Measurements from ENCODE around the gene FBXO42. TPM values are rescaled to one million over a fixed set of nuclear protein-coding genes. Genes with fewer than 3 reads are reported as not detected.
A peak's percentile ranks its signal among the peaks of the same experiment; 100 is the strongest.
"Not testable (repeated sequence)": the region's sequence is repeated elsewhere in the genome, so short reads cannot be mapped to it uniquely, and the experiment has no call there.

Gene FBXO42
- total RNA-seq, 1 donor from 2014 or later, result 24.8 TPM

DNA sequence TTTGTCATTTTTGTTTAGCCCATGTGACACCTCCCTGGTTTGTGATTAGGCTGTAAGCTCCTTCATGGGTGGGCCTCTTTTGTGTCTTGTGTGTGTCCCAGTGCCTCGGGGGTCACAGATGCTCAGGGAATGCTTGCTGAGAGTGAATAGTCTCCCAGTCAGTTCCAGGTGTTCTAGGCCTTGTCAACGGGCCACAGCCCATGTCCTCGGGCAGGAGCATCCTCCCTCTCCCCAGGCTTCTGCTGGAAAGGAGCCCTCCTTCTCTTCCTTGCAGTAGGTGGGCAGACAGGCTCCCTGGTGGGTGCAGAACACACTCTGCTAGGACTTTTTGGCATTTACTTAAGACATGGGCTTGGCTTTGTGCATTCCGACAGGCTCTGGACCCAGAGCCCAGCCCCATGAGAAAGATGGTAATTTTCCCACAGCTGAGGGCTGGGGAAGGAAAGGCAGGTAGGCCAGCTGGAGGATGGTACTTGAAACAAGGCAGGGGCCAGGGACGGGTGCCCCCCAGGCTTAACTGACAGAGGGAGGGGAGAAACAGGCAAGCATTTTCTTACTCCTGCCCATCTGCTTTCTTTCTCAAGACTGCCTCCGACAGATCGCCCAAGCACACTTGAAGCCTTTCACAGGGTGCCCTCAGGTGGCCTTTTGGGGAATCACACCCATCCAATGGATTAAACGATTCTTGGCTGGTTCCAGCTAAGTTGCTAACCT lies 108.2 kb downstream of the FBXO42 start:
- DNase-seq, result peak; percentile 64

DNA sequence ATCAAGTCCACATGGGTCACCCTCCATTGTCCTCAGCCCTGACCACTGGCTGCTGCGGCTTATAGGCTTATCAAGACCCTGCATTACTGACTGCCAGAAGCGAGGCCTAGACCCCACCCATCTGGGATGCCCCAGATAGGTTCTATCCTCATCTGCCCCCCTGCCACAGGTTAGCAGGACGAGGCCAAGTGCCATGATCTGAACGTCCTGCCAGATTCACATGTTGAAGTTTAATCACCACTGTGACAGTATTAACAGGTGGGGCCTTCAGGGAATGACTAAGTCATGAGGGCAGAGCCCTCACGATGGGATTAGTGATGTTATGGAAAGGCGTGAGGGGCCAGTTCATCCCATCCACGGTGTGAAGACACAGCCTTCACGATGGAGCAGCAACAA lies 109.1 kb downstream of the FBXO42 start:
- no peak for DNase-seq

DNA sequence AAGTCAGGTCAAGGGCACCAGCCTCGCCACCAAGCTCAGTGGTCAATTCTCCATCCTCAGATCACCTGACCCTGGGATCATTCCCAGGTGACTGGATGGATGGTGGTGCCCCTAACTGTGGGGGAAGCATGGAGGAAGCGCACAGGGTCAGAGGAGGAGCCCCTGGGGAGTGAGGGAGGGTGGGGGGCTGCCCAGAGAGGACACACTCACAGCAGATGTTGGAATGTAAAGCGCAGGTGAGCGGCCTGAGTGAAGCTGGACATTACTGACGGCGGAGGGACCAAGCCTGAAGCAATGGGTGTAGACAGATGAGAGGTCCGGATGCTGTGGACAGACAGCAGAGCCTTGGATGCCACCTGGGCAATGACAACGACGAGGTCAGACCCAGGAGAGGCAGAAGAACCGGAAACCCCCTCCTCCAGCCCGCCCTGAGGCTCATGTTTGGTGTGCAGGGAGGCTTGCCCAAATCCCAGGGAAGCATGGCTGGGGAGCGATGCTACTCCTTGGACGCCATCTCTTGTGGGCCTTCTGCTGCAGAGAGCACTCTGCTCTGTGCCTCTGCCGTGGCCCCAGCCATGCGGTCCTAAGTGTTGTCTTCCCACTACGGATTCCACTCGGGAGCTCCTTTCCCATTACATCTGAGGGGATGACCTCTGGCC lies 109.6 kb downstream of the FBXO42 start:
- no peak for DNase-seq

DNA sequence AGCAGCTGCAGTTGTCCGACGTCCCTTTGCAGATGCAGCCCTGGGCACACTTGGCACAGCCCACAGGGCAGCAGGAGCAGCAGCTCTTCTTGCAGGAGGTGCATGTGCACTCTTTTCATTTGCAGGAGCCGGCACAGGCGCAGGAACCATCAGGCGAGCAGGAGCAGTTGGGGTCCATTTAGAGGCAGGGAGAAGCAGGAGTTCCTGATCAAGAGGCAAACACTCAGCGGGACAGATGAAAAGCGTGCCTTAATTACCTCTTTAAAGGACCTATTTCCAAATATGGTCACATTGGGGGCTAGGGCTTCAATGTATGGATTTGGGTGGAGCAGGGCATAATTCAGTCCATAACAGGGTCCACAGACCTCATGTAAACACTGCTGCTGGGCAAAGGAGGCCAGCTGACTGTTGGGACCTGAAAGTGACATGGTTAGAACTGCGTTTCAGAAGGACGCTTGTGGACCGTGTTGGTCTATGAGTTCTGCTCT lies 111.0 kb downstream of the FBXO42 start:
- DNase-seq, result no peak

DNA sequence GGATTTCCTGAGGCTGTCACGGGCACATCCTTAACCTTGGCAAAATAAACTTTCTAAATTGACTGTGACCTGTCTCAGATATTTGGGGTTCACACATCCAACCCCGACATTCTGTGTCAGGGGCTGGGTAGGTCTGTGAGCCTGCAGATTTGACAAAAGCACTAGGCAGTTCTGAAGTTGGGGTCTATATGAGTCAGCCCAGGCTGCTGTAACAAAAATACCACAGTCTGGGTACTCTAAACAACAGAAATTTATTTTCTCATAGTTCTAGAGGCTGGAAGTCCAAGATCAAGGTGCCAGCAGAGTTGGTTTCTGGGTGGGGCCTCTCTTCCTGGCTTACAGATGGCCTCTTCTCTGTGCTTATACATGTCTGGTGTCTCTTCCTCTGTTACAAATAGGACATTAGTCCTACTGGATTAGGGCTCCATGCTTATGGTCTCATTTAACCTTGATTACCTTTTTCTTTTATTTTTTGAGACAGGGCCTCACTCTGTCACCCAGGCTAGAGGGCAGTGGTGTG lies 112.2 kb downstream of the FBXO42 start:
- no peak for DNase-seq

DNA sequence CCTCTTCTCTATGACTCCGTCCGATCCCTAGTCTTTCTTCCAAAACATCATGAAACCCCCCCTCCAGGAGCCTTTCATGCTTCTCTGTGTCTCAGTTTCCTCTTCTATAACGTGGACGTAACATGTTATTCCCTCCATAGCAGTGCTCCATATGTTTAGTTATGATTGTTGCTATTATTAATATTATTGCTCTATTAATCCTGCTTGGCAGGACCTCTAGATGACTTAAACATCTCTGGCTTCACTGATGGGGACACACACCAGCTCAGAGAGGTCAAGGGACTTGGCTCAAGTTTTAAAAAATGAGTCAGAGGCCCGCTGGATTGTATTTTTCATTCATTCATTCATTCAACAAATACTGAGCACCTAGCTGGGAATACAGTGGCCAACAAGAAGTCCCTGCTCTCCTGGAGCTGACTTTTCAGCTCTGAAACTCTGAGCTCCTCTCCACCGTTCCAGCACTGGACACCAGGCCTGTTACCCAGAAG lies 114.9 kb downstream of the FBXO42 start:
- no peak for DNase-seq

DNA sequence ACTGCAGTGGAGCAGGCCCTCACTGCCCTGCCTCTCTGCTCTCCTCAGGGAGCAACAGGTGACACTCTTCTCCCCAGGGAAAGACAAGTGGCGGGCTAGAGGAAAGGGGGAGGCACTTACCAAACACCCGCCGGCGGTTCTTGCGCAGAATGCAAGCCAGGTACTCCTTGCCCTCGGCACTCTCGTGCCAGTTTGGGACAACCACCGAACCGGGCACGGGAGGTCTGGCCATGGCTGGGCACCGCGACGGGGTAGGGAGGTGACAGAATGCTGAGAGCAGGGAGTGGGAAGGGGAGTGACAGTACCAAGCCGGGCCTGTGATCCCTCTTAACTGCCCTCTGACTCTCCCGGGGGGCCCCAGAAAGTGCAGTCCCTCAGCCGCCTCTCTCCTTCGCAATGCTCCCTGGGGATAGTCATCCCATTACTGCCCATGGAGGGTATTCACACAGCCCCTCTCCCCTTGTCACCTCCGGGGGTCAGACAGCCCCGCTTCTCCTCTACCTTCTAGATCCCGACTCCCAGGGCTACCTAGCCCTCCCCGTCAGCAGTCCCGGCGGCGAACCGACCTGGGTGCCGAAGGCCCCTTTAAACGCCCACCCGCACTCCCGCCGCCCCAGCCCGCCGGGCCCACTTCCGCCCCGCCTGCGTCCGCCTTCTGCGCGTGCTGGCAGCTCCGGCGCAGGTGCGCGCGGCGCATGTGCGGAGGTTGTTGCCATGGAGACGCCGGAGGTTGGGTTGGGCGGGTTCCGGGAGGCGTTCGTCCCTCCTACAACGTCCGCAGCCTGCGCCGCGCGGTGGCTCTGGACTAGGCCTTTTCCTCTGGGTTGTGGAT lies 115.6 kb downstream of the FBXO42 start, which contains the start of gene CPLANE2:
CPLANE2 (minus strand) TSS at position 673 of the 832 bp plus-strand sequence; CDS start at position 232, 441 bp downstream.
- DNase-seq, result peak; percentile 81

DNA sequence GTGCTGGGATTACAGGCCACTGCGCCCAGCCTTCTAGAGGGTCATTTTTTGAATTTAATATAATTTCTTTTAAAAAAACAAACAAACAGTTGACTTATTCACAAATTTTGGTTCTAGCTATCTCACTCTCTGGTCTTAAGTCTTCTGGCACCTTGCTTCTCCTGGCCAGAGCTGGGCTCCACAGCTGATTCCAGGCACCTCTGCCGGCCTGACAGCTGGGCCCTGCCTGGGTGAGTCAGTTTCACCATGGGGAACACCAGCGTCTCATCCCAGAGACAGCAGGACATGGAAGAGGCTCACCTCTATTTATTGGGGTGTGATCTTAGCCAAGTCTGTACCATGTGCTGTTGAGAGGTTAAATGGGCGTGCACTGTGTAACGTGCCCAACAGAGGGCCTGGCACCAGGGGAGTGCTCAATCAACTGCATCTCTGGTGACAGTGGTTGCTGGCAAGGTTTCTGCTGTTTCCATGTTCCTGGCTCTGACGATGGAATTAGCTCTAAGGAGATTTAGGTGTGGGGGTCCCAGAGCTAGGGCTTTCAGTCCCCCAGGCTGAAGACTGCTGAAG lies 116.3 kb downstream of the FBXO42 start:
- DNase-seq, result no peak

DNA sequence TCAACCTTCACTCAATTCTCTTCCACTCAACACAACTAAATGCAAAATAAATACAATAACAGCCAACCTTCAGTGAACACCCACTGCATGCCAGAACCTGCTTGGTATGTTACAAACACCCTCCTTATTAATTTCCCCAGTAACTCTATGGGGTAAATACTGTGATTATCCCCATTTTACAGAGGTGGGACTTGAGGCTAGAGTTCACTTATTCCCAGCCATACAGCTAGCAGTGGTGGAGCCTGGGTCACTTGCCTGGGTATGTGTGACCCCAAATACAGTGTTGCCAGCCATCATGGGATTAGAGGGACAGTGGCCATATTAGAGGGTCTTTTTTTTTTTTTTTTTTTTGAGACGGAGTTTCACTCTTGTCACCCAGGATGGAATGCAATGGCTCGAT lies 116.9 kb downstream of the FBXO42 start:
- DNase-seq, result no peak

DNA sequence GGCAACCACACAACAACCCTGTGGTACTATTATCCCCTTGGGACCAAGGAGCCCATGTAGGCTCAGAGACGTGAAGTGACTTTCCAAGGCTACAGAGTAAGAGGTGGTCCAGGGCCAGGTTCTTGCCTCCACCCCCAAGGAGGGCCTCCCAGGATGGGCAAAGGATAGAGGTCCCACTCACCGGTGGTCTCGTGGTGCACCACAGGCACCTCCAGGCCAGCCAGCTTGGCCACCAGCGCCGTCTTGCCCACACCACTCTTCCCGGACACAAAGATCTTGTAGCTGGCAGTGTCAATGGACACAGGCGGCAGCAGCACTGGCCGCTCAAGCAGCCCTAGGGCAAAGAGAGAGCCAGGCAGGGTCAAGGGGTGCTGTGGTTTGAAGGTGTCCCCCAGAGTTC lies 118.8 kb downstream of the FBXO42 start:
- DNase-seq, result no peak

DNA sequence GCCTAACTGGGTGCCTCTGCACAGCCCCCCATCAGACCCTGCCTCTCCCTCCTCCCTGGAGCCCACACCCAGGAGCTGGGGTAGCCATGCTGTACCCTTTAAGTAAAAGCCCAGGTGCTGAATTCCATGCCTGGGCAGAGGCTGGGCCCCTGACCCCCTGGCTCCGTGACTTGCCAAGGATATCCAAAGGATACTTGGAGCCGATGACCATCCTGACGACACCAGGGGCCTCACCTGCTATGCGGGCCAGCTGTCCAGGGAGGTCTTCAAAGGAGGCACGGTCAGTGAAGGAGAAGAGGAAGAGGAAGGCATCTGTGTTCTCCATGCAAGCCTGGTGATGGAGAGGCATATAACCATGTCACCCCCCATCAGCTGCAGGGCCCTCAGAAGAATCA lies 120.0 kb downstream of the FBXO42 start:
- no peak for DNase-seq

DNA sequence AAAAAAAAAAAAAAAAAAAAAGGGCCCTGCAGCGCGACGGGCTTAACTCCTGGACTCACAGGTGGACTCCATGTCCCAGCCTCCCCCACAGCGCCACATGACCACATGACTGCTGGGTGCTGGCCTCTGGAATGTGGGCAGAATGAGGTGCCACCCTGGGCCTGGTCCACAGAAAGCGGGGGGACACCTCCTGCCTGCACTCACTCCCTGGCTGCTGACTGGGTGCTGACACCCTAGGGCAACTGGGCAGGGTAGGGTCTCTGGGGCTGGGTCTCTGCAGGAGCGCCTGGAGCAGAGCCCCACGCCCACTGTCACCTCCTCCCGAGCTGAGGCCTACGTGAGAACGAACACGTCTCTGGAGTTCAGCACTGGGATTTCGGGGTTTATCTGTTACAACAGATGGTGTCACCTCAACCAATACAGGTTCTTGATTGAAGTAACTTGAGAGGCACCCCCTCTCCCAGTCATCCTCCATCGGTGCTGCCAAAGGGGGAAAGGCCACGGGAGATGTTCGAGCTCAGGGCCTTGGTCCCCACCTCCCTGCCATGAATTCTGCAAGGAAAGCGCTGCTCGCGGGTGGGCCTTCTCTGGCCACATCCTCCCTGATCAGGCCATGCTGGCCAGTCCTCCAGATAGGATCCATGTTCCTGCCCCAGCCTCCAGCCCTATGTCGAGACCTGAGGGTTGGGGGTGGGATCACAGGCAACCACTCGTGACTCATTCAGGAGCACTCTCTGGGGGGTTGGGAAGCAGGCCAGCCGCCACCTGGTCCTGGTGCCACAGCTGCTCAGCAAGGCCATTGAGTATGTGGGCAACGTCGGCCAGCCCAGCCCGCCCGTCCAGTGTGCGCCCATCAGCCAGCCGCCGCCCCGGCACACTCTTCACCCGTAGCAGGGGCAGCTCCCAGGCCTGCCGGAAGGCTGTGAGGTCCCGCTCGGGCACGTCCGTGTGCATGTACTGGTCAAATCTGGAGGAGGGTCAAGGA lies 120.7 kb downstream of the FBXO42 start:
- no peak for DNase-seq

DNA sequence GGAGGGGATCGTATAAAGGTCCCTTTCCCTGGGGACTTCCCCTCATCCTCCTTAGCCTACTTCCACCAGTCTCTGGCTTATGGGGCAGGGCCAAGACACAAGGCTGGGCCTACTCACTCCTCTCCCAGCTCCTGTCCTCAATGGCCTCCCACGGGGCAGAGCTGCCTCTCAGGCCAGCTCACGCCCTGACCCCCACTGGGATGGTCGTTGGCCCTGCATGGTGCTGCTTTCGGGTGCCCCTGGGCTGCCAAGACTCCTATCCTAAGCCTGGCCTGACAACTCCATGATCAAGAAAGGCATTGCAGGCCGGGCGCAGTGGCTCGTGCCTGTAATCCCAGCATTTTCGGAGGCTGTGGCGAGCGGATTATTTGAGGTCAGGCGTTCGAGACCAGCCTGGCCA lies 121.5 kb downstream of the FBXO42 start:
- no peak for DNase-seq

DNA sequence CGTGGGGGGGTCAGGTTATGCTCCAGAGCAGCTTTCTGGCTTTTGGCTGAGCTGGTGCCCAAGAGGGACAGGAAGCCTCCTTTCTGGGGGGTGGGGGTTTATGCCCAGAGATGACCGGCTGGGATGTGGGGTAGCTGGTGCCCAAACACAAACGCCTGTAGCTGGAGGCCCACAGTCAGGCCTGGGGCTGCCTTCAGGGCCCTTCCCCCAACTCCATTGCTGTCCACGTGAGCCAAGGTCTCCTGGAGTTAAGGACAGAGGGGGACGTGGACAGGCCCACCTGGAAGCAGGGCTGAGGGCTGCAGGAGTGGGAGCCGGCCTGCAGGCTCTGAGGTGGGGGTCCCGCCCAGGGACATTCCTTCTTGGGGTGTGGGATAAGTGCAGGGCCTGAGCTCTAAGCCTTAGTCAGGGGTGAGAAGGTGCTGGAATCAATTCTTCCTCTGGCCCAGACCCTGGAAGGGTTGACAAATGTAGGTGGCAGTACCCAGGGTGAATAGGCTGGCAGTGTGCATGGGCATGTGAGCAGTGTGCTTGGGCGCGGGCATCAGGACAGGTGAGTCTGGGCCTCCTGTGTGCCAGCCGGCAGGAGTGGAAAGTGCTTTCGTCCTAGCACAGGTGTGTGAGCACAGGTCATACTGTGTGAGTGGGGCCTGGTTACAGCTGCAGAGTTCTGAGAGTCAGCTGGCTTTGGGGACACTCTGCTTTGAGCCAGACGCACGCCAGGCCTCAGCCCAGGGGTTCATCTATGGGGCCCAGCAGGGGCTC lies 122.1 kb downstream of the FBXO42 start:
- DNase-seq, result no peak

DNA sequence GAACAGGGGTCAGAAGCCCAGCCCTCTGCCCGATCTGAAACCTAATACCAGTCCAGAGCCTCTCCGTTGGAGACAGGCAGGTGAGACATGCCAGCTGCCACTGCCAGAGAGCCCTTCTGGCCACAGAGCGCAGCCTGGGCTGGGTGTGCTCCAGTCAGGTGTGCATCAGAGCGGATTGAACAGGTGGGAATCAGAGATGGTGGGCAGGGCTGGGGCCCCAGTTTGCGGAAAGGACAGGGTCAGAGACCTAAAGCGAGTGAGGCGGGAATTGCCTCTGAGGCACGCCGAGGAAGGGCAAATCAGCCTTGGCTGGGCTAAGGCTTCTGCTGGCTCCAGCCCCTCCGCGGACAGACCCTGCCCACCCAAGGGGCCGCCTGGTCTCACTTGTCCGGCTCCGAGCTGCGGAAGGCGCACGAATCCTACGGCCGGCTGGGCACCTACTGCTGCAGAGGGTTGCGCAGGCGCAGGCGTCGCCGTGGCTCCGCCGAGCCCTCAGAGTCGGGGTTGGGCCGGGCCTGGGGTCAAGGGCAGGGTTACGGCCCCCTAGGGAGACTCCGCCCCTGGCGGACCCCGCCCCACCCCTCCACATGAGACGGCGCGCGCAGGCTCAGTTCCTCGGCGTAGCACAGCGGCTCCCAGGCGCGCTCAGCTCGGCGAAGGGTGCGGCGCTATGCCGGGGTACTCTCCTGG lies 125.6 kb downstream of the FBXO42 start:
- DNase-seq, result no peak

DNA sequence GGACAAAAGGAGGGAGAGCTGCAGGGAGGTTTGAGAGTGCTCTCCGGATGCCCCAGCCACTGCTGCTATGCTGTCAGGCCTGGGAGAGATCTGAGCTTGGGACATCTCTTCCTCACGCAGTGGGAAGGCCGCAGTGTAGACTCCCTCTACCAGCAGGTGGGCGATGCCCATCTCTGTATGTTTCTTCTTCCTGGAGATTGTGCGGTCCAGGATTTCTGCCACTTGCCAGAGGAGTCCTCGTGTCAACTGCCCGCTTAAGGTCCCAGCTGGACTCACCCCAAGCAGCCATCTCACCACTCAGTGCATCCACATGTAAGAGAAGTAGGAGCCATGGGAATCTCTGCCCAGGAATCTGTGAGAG lies 126.2 kb downstream of the FBXO42 start:
- DNase-seq, result no peak

DNA sequence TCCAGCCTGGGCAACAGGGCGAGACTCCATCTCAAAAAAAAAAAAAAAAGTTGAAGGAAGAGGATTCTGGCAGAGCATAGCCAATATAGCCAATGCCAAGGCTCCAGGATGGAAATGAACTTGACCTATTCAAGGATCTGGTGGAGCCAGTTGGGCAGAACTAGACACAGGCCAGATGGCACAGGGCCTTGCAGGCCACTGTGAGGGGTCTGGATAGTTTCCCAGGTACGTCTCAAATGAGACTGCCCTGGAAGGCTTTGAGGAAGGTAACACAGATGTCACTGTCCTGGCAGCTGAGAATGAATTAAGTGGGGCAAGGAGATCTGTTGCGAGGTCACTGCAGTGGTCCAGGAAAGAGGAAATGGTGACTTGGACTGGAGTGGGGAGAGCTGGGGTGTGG lies 127.8 kb downstream of the FBXO42 start:
- DNase-seq, result no peak

DNA sequence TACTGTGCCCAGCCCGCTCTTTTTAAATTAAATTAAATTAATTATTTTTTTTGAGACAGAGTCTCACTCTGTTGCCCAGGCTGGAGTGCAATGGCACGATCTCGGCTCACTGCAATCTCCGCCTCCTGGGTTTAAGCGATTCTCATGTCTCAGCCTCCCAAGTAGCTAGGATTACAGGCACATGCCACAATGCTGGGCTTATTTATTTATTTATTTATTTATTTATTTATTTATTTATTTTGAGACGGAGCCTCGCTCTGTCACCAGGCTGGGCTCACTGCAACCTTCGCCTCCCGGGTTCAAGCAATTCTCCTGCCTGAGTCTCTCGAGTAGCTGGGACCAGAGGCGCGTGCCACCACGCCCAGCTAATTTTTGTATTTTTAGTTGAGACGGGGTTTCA lies 129.6 kb downstream of the FBXO42 start:
- not testable (repeated sequence) for DNase-seq

DNA sequence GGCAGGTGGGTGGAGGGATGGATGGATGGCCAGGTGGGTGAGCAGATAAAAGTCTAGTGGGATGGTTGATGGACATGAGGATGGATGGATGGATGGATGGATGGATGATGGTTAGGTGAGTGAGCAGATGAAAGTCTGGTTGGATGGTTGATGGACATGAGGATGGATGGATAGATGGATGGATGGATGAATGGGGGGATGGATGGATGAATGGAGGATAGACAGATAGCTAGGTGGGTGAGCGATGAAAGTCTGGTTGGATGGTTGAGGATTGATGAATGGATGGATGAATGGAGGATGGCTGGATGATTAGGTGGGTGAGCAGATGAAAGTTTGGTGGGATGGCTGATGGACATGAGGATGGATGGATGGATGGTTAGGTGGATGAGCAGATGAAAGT lies 130.8 kb downstream of the FBXO42 start:
- no peak for DNase-seq

Data from skin of body (tissue), 2 donors.